Osteocyte (in vitro differentiated cells): ENCODE data around the gene ACYP2. TPM values are rescaled to one million over a fixed set of nuclear protein-coding genes. Genes with fewer than 3 reads are reported as not detected.
"Not testable (repeated sequence)": the region's sequence is repeated elsewhere in the genome, so short reads cannot be mapped to it uniquely, and the experiment has no call there.

ENCODE experiments used
- DNase-seq: peaks from one replicate; pipeline ENCODE4 v3.0.0; 2021; ENCODE audit warnings: mixed read lengths; ENCODE audit not compliant: unreplicated experiment; ENCODE audit errors: extremely low spot score
- H3K27ac Mint-ChIP-seq: one replicate; pipeline ENCODE4 v1.8.0; 2021; ENCODE audit warnings: mild to moderate bottlenecking, mixed read lengths; ENCODE audit not compliant: unreplicated experiment
- H3K27me3 Mint-ChIP-seq: one replicate; pipeline ENCODE4 v1.8.0; 2021; ENCODE audit warnings: mixed read lengths; ENCODE audit not compliant: unreplicated experiment
- H3K36me3 Mint-ChIP-seq: one replicate; pipeline ENCODE4 v1.8.0; 2021; ENCODE audit warnings: mixed read lengths; ENCODE audit not compliant: unreplicated experiment
- H3K4me1 Mint-ChIP-seq: one replicate; pipeline ENCODE4 v1.8.0; 2021; ENCODE audit warnings: mixed read lengths; ENCODE audit not compliant: unreplicated experiment
- H3K4me3 Mint-ChIP-seq: one replicate; pipeline ENCODE4 v1.8.0; 2021; ENCODE audit warnings: mild to moderate bottlenecking, moderate library complexity, mixed read lengths; ENCODE audit not compliant: unreplicated experiment
- H3K9me3 Mint-ChIP-seq: one replicate; pipeline ENCODE4 v1.8.0; 2021; ENCODE audit warnings: mixed read lengths; ENCODE audit not compliant: unreplicated experiment
- long read RNA-seq: library from polyadenylated mRNA; unstranded; transcript quantifications from one replicate; pipeline ENCODE4 v2.0.0, GENCODE V29; 2021
- total RNA-seq: library from RNA; stranded (reverse); gene quantifications from 2 replicates; pipeline ENCODE4 v1.2.1, GENCODE V29; 2021
- TF ChIP-seq, protein P1 (sequence below): fragments of 200-600 bp; sonication (generic); IDR thresholded peaks from 2 replicates; pipeline ENCODE4 v1.5.0; 2021; ENCODE audit warnings: antibody characterized with exemption, mild to moderate bottlenecking, moderate library complexity

ACYP2 gene
- total RNA-seq: 8.9 and 10.4 TPM in 2 replicates
- long read RNA-seq, partial matches to known transcripts: 3 of 8 reads
- long read RNA-seq, other reads (novel, unspliced or antisense): 2 of 8 reads

DNA sequence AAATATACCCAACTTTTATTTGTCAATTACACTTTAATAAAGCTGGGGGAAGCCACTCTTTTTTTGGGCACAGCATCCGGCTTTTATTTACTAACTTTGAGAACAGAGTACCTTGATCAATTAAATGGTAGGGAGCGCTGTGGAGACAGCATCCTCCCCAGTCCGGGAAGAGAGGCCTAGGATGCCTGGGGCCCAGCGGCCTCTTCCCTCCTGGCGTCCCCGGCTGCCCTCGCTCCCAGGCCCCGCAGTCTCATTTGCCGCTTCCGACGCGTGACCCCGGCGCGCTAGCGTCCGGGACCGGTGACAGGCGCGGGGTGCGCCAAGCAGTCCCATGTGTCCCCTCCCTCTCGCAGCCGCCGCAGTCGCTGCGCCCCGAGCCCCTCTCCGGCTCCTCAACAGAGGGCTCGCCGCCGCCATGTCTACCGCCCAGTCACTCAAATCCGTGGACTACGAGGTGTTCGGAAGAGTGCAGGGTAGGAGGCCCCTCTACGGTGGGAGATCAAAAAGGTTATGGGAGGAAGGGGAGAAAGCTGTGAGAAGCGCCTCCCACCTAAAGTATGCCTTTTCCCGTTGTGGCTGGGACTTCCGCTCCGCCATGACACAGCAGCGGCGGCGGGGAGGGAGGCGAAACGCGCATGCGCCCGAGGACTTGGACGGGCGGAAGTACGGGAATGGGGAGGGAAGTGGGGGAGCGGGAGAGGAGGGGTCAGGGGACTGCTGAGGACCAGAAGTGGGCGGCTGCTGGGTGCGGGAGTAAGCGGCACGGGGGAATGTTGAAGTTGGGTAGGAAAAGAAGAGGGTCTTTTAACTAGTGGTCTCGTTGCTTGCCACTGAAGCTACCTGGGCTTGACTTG is at the start of gene ACYP2:
ACYP2 (plus strand) TSS at position 332 of the 854 bp plus-strand sequence.
- H3K9me3 Mint-ChIP-seq: peaks cover 7% of the 10 kb centered on the region
- peak; percentile 96 for DNase-seq
- H3K27ac Mint-ChIP-seq: peak within 1 kb of the TSS; percentile 99
- TF ChIP-seq, protein P1, sequence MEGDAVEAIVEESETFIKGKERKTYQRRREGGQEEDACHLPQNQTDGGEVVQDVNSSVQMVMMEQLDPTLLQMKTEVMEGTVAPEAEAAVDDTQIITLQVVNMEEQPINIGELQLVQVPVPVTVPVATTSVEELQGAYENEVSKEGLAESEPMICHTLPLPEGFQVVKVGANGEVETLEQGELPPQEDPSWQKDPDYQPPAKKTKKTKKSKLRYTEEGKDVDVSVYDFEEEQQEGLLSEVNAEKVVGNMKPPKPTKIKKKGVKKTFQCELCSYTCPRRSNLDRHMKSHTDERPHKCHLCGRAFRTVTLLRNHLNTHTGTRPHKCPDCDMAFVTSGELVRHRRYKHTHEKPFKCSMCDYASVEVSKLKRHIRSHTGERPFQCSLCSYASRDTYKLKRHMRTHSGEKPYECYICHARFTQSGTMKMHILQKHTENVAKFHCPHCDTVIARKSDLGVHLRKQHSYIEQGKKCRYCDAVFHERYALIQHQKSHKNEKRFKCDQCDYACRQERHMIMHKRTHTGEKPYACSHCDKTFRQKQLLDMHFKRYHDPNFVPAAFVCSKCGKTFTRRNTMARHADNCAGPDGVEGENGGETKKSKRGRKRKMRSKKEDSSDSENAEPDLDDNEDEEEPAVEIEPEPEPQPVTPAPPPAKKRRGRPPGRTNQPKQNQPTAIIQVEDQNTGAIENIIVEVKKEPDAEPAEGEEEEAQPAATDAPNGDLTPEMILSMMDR: peak; percentile 37
- H3K27me3 Mint-ChIP-seq: peaks cover 3% of the 10 kb centered on the region
- no peaks in the 10 kb centered on the region for H3K36me3 Mint-ChIP-seq
- peaks cover 10% of the 10 kb centered on the region for H3K4me1 Mint-ChIP-seq
- H3K4me3 Mint-ChIP-seq: peak within 1 kb of the TSS; percentile 88

DNA sequence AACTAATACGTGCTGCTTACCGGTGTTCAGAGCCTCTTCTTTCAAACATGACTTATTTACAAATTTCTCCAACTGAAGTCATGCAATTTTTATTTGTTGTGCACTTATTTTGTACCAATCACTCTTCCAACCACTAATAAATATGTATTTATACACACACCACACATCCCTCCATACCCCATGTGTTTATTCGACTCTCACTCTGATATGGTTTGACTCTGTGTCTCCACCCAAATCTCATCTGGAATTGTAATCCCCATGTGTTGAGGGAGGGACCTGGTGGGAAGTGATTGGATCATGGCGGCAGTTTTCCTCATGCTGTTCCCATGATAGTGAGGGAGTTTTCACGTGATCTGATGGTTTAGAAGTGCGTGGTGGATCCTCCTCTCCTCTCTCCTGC is 49.5 kb upstream of the ACYP2 start:
- Mint-ChIP-seq H3K36me3 (no peaks in the 10 kb centered on the region), H3K27ac (no peak overlapping the region), H3K9me3 (no peaks in the 10 kb centered on the region), H3K27me3 (no peaks in the 10 kb centered on the region), H3K4me3 (no peak overlapping the region), H3K4me1 (peaks cover 7% of the 10 kb centered on the region)
- TF ChIP-seq, protein P1: no peak
- DNase-seq: no peak

DNA sequence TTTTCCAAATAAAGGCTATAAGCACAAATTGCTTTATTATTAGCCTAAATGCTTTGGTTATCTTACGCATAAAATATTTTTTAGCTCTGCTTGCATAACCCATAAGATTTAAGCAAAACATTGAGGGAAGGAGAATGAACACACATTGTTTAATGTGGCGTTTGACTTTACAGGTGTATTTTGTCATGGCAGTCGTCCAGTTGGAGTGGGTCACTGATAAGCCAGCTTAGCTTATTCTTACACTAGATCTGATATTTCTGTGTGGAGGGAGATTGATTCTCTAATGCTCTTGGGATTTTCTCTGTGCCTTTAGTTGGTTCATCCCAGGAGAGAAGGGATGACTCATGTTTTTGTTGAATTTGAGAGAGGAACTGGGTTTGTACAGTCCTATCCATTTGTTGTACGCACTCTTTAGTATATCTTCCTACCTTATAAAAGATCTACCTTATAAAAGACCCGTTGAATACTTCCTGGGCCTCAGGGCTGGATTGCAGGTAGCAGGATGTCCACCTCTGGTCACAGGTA is 47.5 kb upstream of the ACYP2 start:
- TF ChIP-seq, protein P1: no peak
- Mint-ChIP-seq H3K27ac (no peak overlapping the region), H3K4me1 (peaks cover 2% of the 10 kb centered on the region), H3K4me3 (no peak overlapping the region), H3K9me3 (peaks cover under 1% of the 10 kb centered on the region), H3K27me3 (no peaks in the 10 kb centered on the region), H3K36me3 (no peaks in the 10 kb centered on the region)
- no peak for DNase-seq

DNA sequence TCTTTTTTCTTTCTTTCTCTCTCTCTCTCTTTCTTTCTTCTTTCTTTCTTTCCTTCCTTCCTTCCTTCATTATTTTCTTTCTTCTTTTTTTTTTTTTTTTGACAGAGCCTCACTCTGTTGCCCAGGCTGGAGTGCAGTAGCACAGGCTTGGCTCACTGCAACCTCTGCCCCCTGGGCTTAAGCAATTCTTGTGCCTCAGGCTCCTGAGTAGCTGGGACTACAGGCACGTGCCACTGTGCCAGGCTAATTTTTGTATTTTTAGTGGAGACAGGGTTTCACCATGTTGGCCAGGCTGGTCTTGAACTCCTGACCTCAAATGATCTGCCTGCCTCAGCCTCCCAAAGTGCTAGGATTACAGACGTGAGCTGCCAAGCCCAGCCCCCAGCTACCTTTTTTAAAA is 42.9 kb upstream of the ACYP2 start:
- not testable (repeated sequence) for DNase-seq, H3K4me3 Mint-ChIP-seq, H3K27me3 Mint-ChIP-seq, H3K9me3 Mint-ChIP-seq, H3K36me3 Mint-ChIP-seq, H3K4me1 Mint-ChIP-seq, H3K27ac Mint-ChIP-seq

DNA sequence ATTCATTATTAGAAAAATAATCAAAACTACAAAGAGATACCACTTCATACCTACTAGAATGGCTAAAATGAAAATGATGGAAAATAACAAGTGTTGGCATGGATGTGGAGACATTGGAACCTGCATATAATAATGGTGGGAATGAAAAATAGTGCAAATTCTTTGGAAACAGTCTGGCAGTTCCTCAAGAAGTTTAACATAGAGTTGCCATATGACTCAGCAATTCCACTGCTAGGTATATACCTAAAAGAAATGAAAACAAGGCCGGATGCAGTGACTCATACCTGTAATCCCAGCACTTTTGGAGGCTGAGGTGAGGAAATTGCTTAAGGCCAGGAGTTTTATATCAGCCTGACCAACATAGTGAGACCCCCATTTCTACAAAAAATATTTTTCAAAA is 41.6 kb upstream of the ACYP2 start:
- H3K27me3 Mint-ChIP-seq: no peaks in the 10 kb centered on the region
- no peak overlapping the region for H3K4me3 Mint-ChIP-seq
- DNase-seq: no peak
- H3K36me3 Mint-ChIP-seq: no peaks in the 10 kb centered on the region
- H3K27ac Mint-ChIP-seq: no peak overlapping the region
- peaks cover 6% of the 10 kb centered on the region for H3K9me3 Mint-ChIP-seq
- TF ChIP-seq, protein P1: no peak
- no peaks in the 10 kb centered on the region for H3K4me1 Mint-ChIP-seq
